RCC 7860 (cell line): Measurements from ENCODE around the gene LANCL1.

Experiments used
- DNase-seq: peaks from one replicate; pipeline ENCODE4 v3.0.0-alpha.2; 2015; ENCODE audit warnings: low spot score
- FAIRE-seq: peaks from 2 replicates; lab custom pipeline; 2012; peaks lifted over from hg19 to GRCh38; lab: Jason Lieb, UNC

LANCL1 gene

DNA sequence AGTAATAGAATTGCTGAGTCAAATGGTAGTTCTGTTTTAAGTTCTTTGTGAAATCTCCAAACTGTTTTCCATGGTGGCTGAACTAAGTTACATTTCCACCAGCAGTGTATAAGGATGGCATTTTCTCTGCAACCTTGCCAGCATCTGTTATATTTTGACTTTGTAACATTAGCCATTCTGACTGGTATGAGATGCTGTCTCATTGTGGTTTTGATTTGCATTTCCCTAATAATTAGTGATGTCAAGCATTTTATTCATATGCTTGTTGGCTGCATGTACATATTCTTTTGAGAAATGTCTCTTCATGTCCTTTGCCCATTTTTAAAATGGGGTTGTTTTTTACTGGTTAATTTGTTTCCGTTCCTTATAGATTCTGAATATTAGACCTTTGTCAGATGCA is 63.9 kb downstream of the LANCL1 start:
- DNase-seq: no peak
- no peak for FAIRE-seq

DNA sequence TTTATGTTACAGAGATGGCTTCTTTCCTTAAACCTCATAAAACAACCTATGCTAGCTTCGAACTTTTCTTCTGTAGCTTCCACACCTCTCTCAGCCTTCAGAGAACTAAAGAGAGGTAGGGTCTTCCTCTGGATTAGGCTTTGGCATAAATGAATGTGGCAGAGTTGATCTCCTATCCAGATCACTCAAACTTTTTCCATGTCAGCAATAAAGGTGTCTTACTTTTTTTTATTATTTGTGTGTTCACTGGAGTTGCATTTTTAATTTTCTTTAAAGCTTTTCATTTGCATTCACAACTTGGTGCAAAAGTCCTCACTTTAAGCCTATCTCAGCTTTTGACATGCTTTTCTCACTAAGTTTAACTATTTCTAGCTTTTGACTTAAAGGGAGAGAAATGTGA is 66.0 kb downstream of the LANCL1 start:
- no peak for FAIRE-seq
- DNase-seq: no peak

DNA sequence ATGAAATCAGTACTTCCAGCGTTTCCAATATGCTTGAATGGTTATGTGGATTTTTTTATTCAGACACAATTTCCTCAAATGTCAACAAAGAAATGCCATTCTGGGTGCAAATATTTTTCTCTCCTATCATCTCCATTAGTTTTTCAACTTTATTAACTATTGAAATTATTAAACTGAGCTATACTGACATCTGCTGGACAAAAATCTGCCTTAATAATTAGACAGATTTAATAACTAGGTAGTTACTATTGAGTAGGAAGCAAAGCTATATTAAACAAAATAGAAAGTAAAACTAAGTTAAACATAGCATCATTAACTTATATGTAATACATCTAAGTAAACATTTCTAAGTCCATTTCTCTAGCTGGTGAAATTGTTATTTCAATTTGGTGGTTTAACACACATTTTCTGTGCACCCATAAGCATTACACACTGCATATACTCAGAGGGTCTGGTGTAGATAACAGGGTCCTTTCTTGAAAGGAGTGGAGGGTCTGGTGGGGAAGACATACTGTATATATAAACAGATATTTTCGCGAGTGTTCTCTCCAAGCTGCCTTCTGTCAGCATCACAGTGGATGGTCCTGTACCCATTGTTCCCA is 77.0 kb downstream of the LANCL1 start:
- DNase-seq: no peak
- FAIRE-seq: peak; percentile 31

GRCh38 chr2:210392469-210392881 is 84.1 kb downstream of the LANCL1 start:
- FAIRE-seq (no peak), DNase-seq (no peak)

GRCh38 chr2:210389856-210390255 is 86.7 kb downstream of the LANCL1 start:
- DNase-seq: no peak
- no peak for FAIRE-seq

DNA sequence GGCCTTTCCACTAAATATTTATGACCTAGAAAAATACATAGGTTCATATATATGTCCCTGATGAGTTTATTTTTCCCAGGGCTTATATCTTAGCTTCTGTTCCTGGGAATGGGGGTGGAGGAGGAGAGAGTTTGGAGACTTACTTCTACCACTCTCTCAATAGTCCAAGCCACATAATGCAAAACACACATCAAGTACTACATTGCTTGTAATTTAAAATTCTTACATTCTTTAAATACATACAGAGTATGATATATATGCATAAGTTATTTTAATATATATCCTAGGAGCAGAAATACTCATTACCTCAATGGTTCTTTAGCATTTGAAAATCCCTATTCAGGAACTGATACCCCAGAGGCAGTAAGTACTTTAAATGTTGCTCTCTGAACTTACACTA is 88.4 kb downstream of the LANCL1 start:
- DNase-seq (no peak), FAIRE-seq (no peak)

DNA sequence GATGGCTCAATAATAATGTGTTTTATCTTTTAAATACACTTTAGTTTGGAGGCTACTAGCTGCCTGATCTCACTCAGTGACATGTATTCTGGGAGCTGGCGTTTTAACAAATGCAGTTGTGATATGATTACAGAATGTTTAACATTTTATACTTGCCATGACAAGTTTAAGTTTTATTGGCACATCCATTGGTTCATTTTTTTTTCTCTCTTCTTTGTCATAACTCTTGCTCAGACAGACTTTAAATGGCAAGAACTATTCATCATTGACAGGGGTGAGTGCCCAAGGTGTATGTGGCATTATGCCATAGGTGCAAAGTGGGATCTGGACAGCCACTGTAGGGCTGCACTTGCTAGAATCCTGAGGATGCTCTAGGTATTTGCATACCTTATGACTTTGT is 89.5 kb downstream of the LANCL1 start:
- no peak for DNase-seq
- no peak for FAIRE-seq
